K562 (cell line): ENCODE measurements around the gene TENT4B. TPM values are rescaled to one million over a fixed set of nuclear protein-coding genes. Genes with fewer than 3 reads are reported as not detected.

Source experiments
- ARID4B ChIP-seq: sonication (generic); formaldehyde crosslinking; IDR thresholded peaks from 2 replicates; pipeline ENCODE4 v1.8.0; 2022; ENCODE audit warnings: mild to moderate bottlenecking, missing genetic modification reagents
- CHD2 ChIP-seq: IDR thresholded peaks from 2 replicates; pipeline ENCODE4 v1.6.1; 2011; ENCODE audit warnings: low read depth, low read length
- GTF2A2 ChIP-seq: IDR thresholded peaks from 2 replicates; pipeline ENCODE4 v1.6.1; 2016; ENCODE audit warnings: mild to moderate bottlenecking, missing genetic modification characterization, missing compliant biosample characterization
- NCOA6 ChIP-seq: fragments of 450-650 bp; IDR thresholded peaks from 2 replicates; pipeline ENCODE4 v1.6.1; 2017; ENCODE audit warnings: mild to moderate bottlenecking
- SMAD2 ChIP-seq: fragments of 150-350 bp; IDR thresholded peaks from 2 replicates; pipeline ENCODE4 v1.6.1; 2014; ENCODE audit warnings: low read depth, mild to moderate bottlenecking, low read length
- SMARCA4 ChIP-seq: fragments of 450-650 bp; IDR thresholded peaks from 2 replicates; pipeline ENCODE4 v1.6.1; 2016
- ZNF239 ChIP-seq: fragments of 250-450 bp; sonication (Bioruptor Pico); IDR thresholded peaks from 2 replicates; pipeline ENCODE4 v1.4.0; 2020; ENCODE audit warnings: mild to moderate bottlenecking
- ZNF311 ChIP-seq: fragments of 250-450 bp; sonication (Bioruptor Pico); IDR thresholded peaks from 2 replicates; pipeline ENCODE4 v1.4.0; 2020; ENCODE audit warnings: mild to moderate bottlenecking, moderate library complexity
- ZNF644 ChIP-seq: fragments of 200-800 bp; sonication (Bioruptor generic); IDR thresholded peaks from 2 replicates; pipeline ENCODE4 v1.6.1; 2016; ENCODE audit warnings: low read depth, missing genetic modification characterization, missing compliant biosample characterization
- polyA plus RNA-seq, 8 experiments: library from polyadenylated mRNA; depleted of rRNA in 4 of 8; stranded (reverse) in 5 of 8; unstranded in 3 of 8; fragments of >200 nt; fragmentation: Nextera tagmentation in 2 of 8; fragmentation: Illumina TruSeq in 1 of 8; extraction: Ambion mirVana in 2 of 8; extraction: Trizol in 1 of 8; gene quantifications; 2 replicates each; pipeline versions ENCODE4 v1.2.1 to v1.2.3, GENCODE V29; 2011 to 2014; ENCODE audit warnings: inconsistent platforms in 1 of 8, missing spikeins in 1 of 8
- total RNA-seq, 7 experiments: library from RNA; depleted of rRNA in 6 of 7; stranded (reverse); fragments of >200 nt in 6 of 7; fragmentation: Illumina TruSeq in 2 of 7; extraction: Trizol in 2 of 7; gene quantifications; 2 replicates each; pipeline versions ENCODE4 v1.2.1 to v1.2.3, GENCODE V29; 2011 to 2021; ENCODE audit warnings: low replicate concordance in 1 of 7
- TF ChIP-seq, protein P1 (sequence below), 2 experiments: fragments of 450-650 bp; conservative IDR thresholded peaks; 2 replicates each; pipeline ENCODE4 v1.6.1; 2017; ENCODE audit warnings: mild to moderate bottlenecking in 2 of 2, moderate library complexity in 2 of 2
- TF ChIP-seq, protein P2 (sequence below): fragments of 450-650 bp; IDR thresholded peaks from 2 replicates; pipeline ENCODE4 v1.6.1; 2016; ENCODE audit warnings: low read depth
- TF ChIP-seq, protein P3 (sequence below): fragments of 450-650 bp; conservative IDR thresholded peaks from 2 replicates; pipeline ENCODE4 v1.6.1; 2016; ENCODE audit warnings: missing genetic modification characterization, low read depth, mild to moderate bottlenecking, missing compliant biosample characterization, moderate library complexity

TENT4B gene
- total and polyA plus RNA-seq, 9 of the 15 experiments (the other 6 are each of a cell fraction or from before 2014, with no cell fraction given), result 5.2 to 8.4 (median 7.0) TPM

GRCh38 chr16:50152807-50153595, at the start of gene TENT4B (continued):
- TF ChIP-seq, protein P1, sequence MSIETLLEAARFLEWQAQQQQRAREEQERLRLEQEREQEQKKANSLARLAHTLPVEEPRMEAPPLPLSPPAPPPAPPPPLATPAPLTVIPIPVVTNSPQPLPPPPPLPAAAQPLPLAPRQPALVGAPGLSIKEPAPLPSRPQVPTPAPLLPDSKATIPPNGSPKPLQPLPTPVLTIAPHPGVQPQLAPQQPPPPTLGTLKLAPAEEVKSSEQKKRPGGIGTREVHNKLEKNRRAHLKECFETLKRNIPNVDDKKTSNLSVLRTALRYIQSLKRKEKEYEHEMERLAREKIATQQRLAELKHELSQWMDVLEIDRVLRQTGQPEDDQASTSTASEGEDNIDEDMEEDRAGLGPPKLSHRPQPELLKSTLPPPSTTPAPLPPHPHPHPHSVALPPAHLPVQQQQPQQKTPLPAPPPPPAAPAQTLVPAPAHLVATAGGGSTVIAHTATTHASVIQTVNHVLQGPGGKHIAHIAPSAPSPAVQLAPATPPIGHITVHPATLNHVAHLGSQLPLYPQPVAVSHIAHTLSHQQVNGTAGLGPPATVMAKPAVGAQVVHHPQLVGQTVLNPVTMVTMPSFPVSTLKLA (conservative IDR thresholded peaks at IDR 0.05), result peak; percentile 19 to 84; a peak in 2 of 4 replicates
- no peak for TF ChIP-seq NCOA6
- TF ChIP-seq, protein P2, sequence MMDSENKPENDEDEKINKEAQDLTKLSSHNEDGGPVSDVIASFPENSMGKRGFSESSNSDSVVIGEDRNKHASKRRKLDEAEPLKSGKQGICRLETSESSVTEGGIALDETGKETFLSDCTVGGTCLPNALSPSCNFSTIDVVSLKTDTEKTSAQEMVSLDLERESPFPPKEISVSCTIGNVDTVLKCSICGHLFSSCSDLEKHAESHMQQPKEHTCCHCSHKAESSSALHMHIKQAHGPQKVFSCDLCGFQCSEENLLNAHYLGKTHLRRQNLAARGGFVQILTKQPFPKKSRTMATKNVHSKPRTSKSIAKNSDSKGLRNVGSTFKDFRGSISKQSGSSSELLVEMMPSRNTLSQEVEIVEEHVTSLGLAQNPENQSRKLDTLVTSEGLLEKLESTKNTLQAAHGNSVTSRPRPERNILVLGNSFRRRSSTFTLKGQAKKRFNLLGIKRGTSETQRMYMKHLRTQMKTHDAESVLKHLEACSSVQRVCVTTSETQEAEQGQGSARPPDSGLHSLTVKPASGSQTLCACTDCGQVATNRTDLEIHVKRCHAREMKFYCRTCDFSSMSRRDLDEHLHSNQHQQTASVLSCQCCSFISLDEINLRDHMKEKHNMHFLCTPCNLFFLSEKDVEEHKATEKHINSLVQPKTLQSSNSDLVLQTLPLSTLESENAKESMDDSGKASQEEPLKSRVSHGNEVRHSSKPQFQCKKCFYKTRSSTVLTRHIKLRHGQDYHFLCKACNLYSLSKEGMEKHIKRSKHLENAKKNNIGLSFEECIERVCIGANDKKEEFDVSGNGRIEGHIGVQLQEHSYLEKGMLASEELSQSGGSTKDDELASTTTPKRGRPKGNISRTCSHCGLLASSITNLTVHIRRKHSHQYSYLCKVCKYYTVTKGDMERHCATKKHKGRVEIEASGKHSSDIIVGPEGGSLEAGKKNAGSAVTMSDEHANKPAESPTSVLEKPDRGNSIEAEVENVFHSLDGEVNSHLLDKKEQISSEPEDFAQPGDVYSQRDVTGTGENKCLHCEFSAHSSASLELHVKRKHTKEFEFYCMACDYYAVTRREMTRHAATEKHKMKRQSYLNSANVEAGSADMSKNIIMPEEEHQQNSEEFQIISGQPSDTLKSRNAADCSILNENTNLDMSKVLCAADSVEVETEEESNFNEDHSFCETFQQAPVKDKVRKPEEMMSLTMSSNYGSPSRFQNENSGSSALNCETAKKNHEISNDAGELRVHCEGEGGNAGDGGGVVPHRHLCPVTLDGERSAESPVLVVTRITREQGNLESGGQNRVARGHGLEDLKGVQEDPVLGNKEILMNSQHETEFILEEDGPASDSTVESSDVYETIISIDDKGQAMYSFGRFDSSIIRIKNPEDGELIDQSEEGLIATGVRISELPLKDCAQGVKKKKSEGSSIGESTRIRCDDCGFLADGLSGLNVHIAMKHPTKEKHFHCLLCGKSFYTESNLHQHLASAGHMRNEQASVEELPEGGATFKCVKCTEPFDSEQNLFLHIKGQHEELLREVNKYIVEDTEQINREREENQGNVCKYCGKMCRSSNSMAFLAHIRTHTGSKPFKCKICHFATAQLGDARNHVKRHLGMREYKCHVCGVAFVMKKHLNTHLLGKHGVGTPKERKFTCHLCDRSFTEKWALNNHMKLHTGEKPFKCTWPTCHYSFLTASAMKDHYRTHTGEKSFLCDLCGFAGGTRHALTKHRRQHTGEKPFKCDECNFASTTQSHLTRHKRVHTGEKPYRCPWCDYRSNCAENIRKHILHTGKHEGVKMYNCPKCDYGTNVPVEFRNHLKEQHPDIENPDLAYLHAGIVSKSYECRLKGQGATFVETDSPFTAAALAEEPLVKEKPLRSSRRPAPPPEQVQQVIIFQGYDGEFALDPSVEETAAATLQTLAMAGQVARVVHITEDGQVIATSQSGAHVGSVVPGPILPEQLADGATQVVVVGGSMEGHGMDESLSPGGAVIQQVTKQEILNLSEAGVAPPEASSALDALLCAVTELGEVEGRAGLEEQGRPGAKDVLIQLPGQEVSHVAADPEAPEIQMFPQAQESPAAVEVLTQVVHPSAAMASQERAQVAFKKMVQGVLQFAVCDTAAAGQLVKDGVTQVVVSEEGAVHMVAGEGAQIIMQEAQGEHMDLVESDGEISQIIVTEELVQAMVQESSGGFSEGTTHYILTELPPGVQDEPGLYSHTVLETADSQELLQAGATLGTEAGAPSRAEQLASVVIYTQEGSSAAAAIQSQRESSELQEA, result no peak
- no peak for TF ChIP-seq GTF2A2 (tag)
- TF ChIP-seq SMARCA4, result no peak
- TF ChIP-seq ARID4B (CRISPR knock-in tag), result peak; percentile 63; the same call in 1 of the 2 replicates
- TF ChIP-seq CHD2, result no peak
- no peak for TF ChIP-seq SMAD2
- no peak for TF ChIP-seq ZNF644 (tag)
- TF ChIP-seq, protein P3, sequence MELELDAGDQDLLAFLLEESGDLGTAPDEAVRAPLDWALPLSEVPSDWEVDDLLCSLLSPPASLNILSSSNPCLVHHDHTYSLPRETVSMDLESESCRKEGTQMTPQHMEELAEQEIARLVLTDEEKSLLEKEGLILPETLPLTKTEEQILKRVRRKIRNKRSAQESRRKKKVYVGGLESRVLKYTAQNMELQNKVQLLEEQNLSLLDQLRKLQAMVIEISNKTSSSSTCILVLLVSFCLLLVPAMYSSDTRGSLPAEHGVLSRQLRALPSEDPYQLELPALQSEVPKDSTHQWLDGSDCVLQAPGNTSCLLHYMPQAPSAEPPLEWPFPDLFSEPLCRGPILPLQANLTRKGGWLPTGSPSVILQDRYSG (tag), result no peak
- TF ChIP-seq ZNF239, result no peak
- no peak for TF ChIP-seq ZNF311 (CRISPR knock-in tag)
